ENCODE measurements around the gene SCAMP1.

The SCAMP1 gene

GRCh38 chr5:78504704-78505677 lies 144.6 kb downstream of the SCAMP1 start:
- TF ChIP-seq GATA2 (IDR thresholded peaks at IDR 0.05; ENCODE audit: low read depth, low read length) = no peak
- TF ChIP-seq GATA3 (IDR thresholded peaks at IDR 0.05; ENCODE audit: low read depth, low read length) = no peak

GRCh38 chr5:78505860-78506259 lies 145.4 kb downstream of the SCAMP1 start:
- peak; percentile 66; the same call in 1 of the 2 replicates for TF ChIP-seq GATA2 (IDR thresholded peaks at IDR 0.05; ENCODE audit: low read depth, low read length)
- TF ChIP-seq GATA3 (IDR thresholded peaks at IDR 0.05; ENCODE audit: low read depth, low read length) = no peak

- no peak for TF ChIP-seq GATA3 (IDR thresholded peaks at IDR 0.05; ENCODE audit: low read depth, low read length)
- no peak for TF ChIP-seq GATA2 (IDR thresholded peaks at IDR 0.05; ENCODE audit: low read depth, low read length)
These were observed 146.0 kb downstream of the SCAMP1 start for GRCh38 chr5:78506261-78507024.

- no peak for TF ChIP-seq GATA2 (IDR thresholded peaks at IDR 0.05; ENCODE audit: low read depth, low read length)
- no peak for TF ChIP-seq GATA3 (IDR thresholded peaks at IDR 0.05; ENCODE audit: low read depth, low read length)
These were observed 147.1 kb downstream of the SCAMP1 start for GRCh38 chr5:78507531-78507930.

GRCh38 chr5:78508186-78508765 lies 147.9 kb downstream of the SCAMP1 start:
- TF ChIP-seq GATA3 (IDR thresholded peaks at IDR 0.05; ENCODE audit: low read depth, low read length) (no peak), GATA2 (IDR thresholded peaks at IDR 0.05; ENCODE audit: low read depth, low read length) (no peak)

- TF ChIP-seq GATA3 (IDR thresholded peaks at IDR 0.05; ENCODE audit: low read depth, low read length) = no peak
- no peak for TF ChIP-seq GATA2 (IDR thresholded peaks at IDR 0.05; ENCODE audit: low read depth, low read length)
These were observed 148.9 kb downstream of the SCAMP1 start for GRCh38 chr5:78509145-78509865.

GRCh38 chr5:78509884-78510769 lies 149.7 kb downstream of the SCAMP1 start:
- no peak for TF ChIP-seq GATA3 (IDR thresholded peaks at IDR 0.05; ENCODE audit: low read depth, low read length)
- TF ChIP-seq GATA2 (IDR thresholded peaks at IDR 0.05; ENCODE audit: low read depth, low read length) = no peak

- no peak for TF ChIP-seq GATA2 (IDR thresholded peaks at IDR 0.05; ENCODE audit: low read depth, low read length)
- TF ChIP-seq GATA3 (IDR thresholded peaks at IDR 0.05; ENCODE audit: low read depth, low read length) = no peak
These were observed 150.9 kb downstream of the SCAMP1 start for GRCh38 chr5:78511121-78511906.

- TF ChIP-seq GATA2 (IDR thresholded peaks at IDR 0.05; ENCODE audit: low read depth, low read length) = no peak
- TF ChIP-seq GATA3 (IDR thresholded peaks at IDR 0.05; ENCODE audit: low read depth, low read length) = no peak
These were observed 152.0 kb downstream of the SCAMP1 start for GRCh38 chr5:78512435-78512834.

- no peak for TF ChIP-seq GATA2 (IDR thresholded peaks at IDR 0.05; ENCODE audit: low read depth, low read length)
- no peak for TF ChIP-seq GATA3 (IDR thresholded peaks at IDR 0.05; ENCODE audit: low read depth, low read length)
These were observed 153.0 kb downstream of the SCAMP1 start for GRCh38 chr5:78513441-78513840.

GRCh38 chr5:78514427-78515330 lies 154.3 kb downstream of the SCAMP1 start:
- TF ChIP-seq GATA2 (IDR thresholded peaks at IDR 0.05; ENCODE audit: low read depth, low read length) (no peak), GATA3 (IDR thresholded peaks at IDR 0.05; ENCODE audit: low read depth, low read length) (no peak)

Data from SH-SY5Y (cell line).